Bronchial epithelial cell (primary cell): ENCODE measurements around the gene TMEM87B. TPM values are rescaled to one million over a fixed set of nuclear protein-coding genes. Genes with fewer than 3 reads are reported as not detected.

ENCODE experiments used
- DNase-seq: peaks from one replicate; pipeline ENCODE4 v3.0.0-alpha.2; 2010; ENCODE audit warnings: low read depth
- FAIRE-seq: peaks from 2 replicates; lab custom pipeline; 2011; peaks lifted over from hg19 to GRCh38; lab: Jason Lieb, UNC
- H3K27me3 ChIP-seq: 2 replicates; pipeline ENCODE4 v1.5.1; 2011; ENCODE audit warnings: low read length; ENCODE audit not compliant: control insufficient read depth, insufficient read depth
- H3K36me3 ChIP-seq: 2 replicates; pipeline ENCODE4 v1.5.1; 2011; ENCODE audit warnings: low read length; ENCODE audit not compliant: control insufficient read depth, insufficient read depth
- H3K4me3 ChIP-seq: 2 replicates; pipeline ENCODE4 v1.5.1; 2011; ENCODE audit warnings: mild to moderate bottlenecking, low read depth, low read length, control low read depth
- CTCF ChIP-seq: IDR thresholded peaks from 2 replicates; pipeline ENCODE4 v1.5.1; 2011; ENCODE audit warnings: mild to moderate bottlenecking, moderate library complexity, low read length, control low read depth, inconsistent platforms; ENCODE audit not compliant: insufficient read depth, severe bottlenecking
- total RNA-seq: library from RNA; depleted of rRNA; stranded (reverse); fragments of >200 nt; gene quantifications from 2 replicates; pipeline ENCODE4 v1.2.1, GENCODE V29; 2014

Gene TMEM87B
- total RNA-seq, 1 donor from 2014 or later = 37.1 TPM

GRCh38 chr2:112010751-112011150, 44.3 kb upstream of the TMEM87B start:
- FAIRE-seq (peak; percentile 94), DNase-seq (peak; percentile 29)
- H3K27me3 ChIP-seq = no peaks in the 10 kb centered on the region
- H3K4me3 ChIP-seq = no peak overlapping the region
- H3K36me3 ChIP-seq = no peaks in the 10 kb centered on the region
- TF ChIP-seq CTCF = no peak

- Histone ChIP-seq H3K36me3 (no peaks in the 10 kb centered on the region), H3K4me3 (no peak overlapping the region), H3K27me3 (no peaks in the 10 kb centered on the region)
- DNase-seq = no peak
- no peak for TF ChIP-seq CTCF
- FAIRE-seq = no peak
Observed at GRCh38 chr2:112012556-112012955, 42.5 kb upstream of the TMEM87B start.

GRCh38 chr2:112018846-112019245, 36.2 kb upstream of the TMEM87B start:
- Histone ChIP-seq H3K36me3 (no peaks in the 10 kb centered on the region), H3K4me3 (no peak overlapping the region), H3K27me3 (no peaks in the 10 kb centered on the region)
- DNase-seq (no peak), FAIRE-seq (no peak)
- no peak for TF ChIP-seq CTCF

GRCh38 chr2:112019569-112019982, 35.5 kb upstream of the TMEM87B start:
- Histone ChIP-seq H3K4me3 (no peak overlapping the region), H3K27me3 (no peaks in the 10 kb centered on the region), H3K36me3 (no peaks in the 10 kb centered on the region)
- DNase-seq (no peak), FAIRE-seq (peak; percentile 55)
- TF ChIP-seq CTCF = no peak

- peak; percentile 5 for TF ChIP-seq CTCF
- no peak for FAIRE-seq
- no peaks in the 10 kb centered on the region for H3K36me3 ChIP-seq
Observed at GRCh38 chr2:112020561-112020960, 34.5 kb upstream of the TMEM87B start.

GRCh38 chr2:112021290-112021689, 33.8 kb upstream of the TMEM87B start:
- FAIRE-seq (no peak), DNase-seq (no peak)
- no peak for TF ChIP-seq CTCF
- H3K36me3 ChIP-seq = no peaks in the 10 kb centered on the region
- no peak overlapping the region for H3K4me3 ChIP-seq
- no peaks in the 10 kb centered on the region for H3K27me3 ChIP-seq

More at GRCh38 chr2:112020561-112020960, 34.5 kb upstream of the TMEM87B start:
- no peaks in the 10 kb centered on the region for H3K27me3 ChIP-seq
- no peak for DNase-seq
- no peak overlapping the region for H3K4me3 ChIP-seq
